Fibroblast of lung (primary cell): ENCODE measurements around the gene GTPBP3. TPM values are rescaled to one million over a fixed set of nuclear protein-coding genes. Genes with fewer than 3 reads are reported as not detected.
A peak's percentile ranks its signal among the peaks of the same experiment; 100 is the strongest.
"Not testable (repeated sequence)": the region's sequence is repeated elsewhere in the genome, so short reads cannot be mapped to it uniquely, and the experiment has no call there.

Experiments
- DNase-seq, 2 donors: peaks; one replicate each; pipeline versions ENCODE4 v3.0.0 to v3.0.0-alpha.2; 2010; ENCODE audit warnings: low read depth in 2 of 2
- H2AFZ ChIP-seq: 2 replicates; pipeline ENCODE4 v1.5.1; 2012; ENCODE audit warnings: low read length, control low read depth, inconsistent platforms
- H3K27ac ChIP-seq: 2 replicates; pipeline ENCODE4 v1.5.1; 2011; ENCODE audit warnings: low read length, control low read depth; ENCODE audit not compliant: insufficient read depth
- H3K27me3 ChIP-seq: 2 replicates; pipeline ENCODE4 v1.5.1; 2011; ENCODE audit warnings: mild to moderate bottlenecking, low read length; ENCODE audit not compliant: control insufficient read depth, insufficient read depth
- H3K36me3 ChIP-seq: 2 replicates; pipeline ENCODE4 v1.5.1; 2011; ENCODE audit warnings: low read length; ENCODE audit not compliant: control insufficient read depth, insufficient read depth
- H3K4me1 ChIP-seq: 2 replicates; pipeline ENCODE4 v1.5.1; 2011; ENCODE audit warnings: low read length; ENCODE audit not compliant: control insufficient read depth, insufficient read depth; ENCODE audit errors: extremely low read depth
- H3K4me2 ChIP-seq: 2 replicates; pipeline ENCODE4 v1.5.1; 2011; ENCODE audit warnings: low read length, control low read depth; ENCODE audit not compliant: insufficient read depth; ENCODE audit errors: extremely low read depth
- H3K4me3 ChIP-seq, 4 experiments: fragments of 200-600 bp in 1 of 4; sonication (generic) in 1 of 4; replicated peaks in 1 of 4; 2 replicates each; pipeline ENCODE4 v1.5.1; 2011 to 2016; ENCODE audit warnings: low read length in 4 of 4, low read depth in 3 of 4, mild to moderate bottlenecking in 3 of 4, control low read depth in 2 of 4, inconsistent platforms in 1 of 4, mixed read lengths in 1 of 4; ENCODE audit not compliant: insufficient read depth in 1 of 4; ENCODE audit errors: control extremely low read depth in 1 of 4
- H3K79me2 ChIP-seq: 2 replicates; pipeline ENCODE4 v1.5.1; 2012; ENCODE audit warnings: mild to moderate bottlenecking, low read length, inconsistent platforms; ENCODE audit not compliant: control insufficient read depth, insufficient read depth
- H3K9ac ChIP-seq: 2 replicates; pipeline ENCODE4 v1.5.1; 2011; ENCODE audit warnings: mild to moderate bottlenecking, low read length, control low read depth; ENCODE audit not compliant: insufficient read depth
- H3K9me3 ChIP-seq: 2 replicates; pipeline ENCODE4 v1.5.1; 2012; ENCODE audit warnings: low read depth, low read length; ENCODE audit not compliant: control insufficient read depth, insufficient read depth
- H4K20me1 ChIP-seq: 2 replicates; pipeline ENCODE4 v1.5.1; 2011; ENCODE audit warnings: low read length; ENCODE audit not compliant: control insufficient read depth, insufficient read depth; ENCODE audit errors: extremely low read depth
- EZH2 ChIP-seq: IDR thresholded peaks from 2 replicates; pipeline ENCODE4 v1.5.1; 2012; ENCODE audit warnings: low read length, control low read depth, mild to moderate bottlenecking; ENCODE audit errors: missing control alignments
- polyA plus RNA-seq, 2 donors: library from polyadenylated mRNA; depleted of rRNA in 1 of 2; stranded (reverse) in 1 of 2; unstranded in 1 of 2; fragments of >200 nt; gene quantifications; 2 replicates each; pipeline ENCODE4 v1.2.1, GENCODE V29; 2011 to 2012; ENCODE audit warnings: missing spikeins in 1 of 2
- total RNA-seq: library from RNA; depleted of rRNA; stranded (reverse); fragments of >200 nt; gene quantifications from 2 replicates; pipeline ENCODE4 v1.2.1, GENCODE V29; 2014
- TF ChIP-seq, protein P1 (sequence below), 2 donors: IDR thresholded peaks in 1 of 2; conservative IDR thresholded peaks in 1 of 2; 1 replicate in 1 of 2; 2 replicates in 1 of 2; pipeline ENCODE4 v1.5.1; 2011 to 2012; ENCODE audit warnings: low read length in 2 of 2, control low read depth in 1 of 2, inconsistent platforms in 1 of 2, low read depth in 1 of 2, mild to moderate bottlenecking in 1 of 2

GTPBP3 gene
- total and polyA plus RNA-seq, 2 donors (not counting 1 experiment from before 2014, with no cell fraction given): 3.7 to 11.1 TPM

DNA sequence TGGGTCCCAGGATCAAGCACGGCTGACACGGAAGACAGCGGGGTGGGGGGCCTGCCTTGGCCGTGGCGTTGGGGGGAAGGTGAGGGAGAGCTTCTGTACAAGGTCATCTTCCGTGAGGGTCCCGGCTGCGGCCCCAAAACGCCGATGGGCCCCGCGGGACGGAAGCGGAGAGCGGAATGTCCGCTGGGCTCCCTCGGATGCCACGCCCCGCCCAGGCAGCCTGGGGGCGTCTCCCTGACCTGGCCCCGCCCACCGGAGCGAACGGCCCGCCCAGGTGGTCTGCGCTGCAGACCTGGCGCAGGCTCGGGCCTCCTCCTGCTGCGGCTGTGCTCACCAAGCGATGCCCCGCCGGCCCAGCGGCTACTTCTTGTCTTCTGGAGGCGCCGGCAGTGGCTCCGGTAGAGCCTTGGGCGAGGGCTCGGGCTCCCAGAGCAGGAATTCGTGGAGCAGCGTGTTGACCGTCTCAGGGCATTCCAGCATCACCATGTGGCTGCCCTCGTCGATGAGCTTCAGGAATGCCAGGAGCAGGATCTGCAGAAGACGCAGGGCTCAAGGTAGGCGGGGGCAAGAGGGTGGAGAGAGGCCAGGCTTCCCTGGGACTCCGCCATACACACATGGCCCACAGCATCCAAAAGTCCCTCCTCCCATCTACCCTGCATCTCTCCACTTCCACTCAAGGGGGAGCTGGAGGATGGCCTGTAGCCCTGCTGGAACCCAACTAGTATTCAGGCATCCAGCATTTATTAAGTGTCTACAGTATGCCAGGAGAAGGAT lies 44.9 kb upstream of the GTPBP3 start:
- peak overlapping the region; percentile 51 to 69 (median 58) for H3K4me3 ChIP-seq
- TF ChIP-seq, protein P1, sequence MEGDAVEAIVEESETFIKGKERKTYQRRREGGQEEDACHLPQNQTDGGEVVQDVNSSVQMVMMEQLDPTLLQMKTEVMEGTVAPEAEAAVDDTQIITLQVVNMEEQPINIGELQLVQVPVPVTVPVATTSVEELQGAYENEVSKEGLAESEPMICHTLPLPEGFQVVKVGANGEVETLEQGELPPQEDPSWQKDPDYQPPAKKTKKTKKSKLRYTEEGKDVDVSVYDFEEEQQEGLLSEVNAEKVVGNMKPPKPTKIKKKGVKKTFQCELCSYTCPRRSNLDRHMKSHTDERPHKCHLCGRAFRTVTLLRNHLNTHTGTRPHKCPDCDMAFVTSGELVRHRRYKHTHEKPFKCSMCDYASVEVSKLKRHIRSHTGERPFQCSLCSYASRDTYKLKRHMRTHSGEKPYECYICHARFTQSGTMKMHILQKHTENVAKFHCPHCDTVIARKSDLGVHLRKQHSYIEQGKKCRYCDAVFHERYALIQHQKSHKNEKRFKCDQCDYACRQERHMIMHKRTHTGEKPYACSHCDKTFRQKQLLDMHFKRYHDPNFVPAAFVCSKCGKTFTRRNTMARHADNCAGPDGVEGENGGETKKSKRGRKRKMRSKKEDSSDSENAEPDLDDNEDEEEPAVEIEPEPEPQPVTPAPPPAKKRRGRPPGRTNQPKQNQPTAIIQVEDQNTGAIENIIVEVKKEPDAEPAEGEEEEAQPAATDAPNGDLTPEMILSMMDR (conservative IDR thresholded peaks at IDR 0.05 in 1 of 2, IDR thresholded peaks at IDR 0.05 in 1 of 2; ENCODE audit: low read depth in 1 of 2, low read length in 2 of 2): peak; percentile 83 to 89
- TF ChIP-seq EZH2: no peak
- H3K36me3 ChIP-seq: peaks cover 1% of the 10 kb centered on the region
- H3K4me2 ChIP-seq: peak overlapping the region; percentile 77
- peak overlapping the region; percentile 46 for H3K27ac ChIP-seq
- H3K9me3 ChIP-seq: no peaks in the 10 kb centered on the region
- peak overlapping the region; percentile 95 for H2AFZ ChIP-seq
- DNase-seq: peak; percentile 79 to 89
- H4K20me1 ChIP-seq: no peaks in the 10 kb centered on the region
- H3K4me1 ChIP-seq: peaks cover 2% of the 10 kb centered on the region
- peak overlapping the region; percentile 48 for H3K9ac ChIP-seq
- H3K79me2 ChIP-seq: no peaks in the 10 kb centered on the region
- no peaks in the 10 kb centered on the region for H3K27me3 ChIP-seq

DNA sequence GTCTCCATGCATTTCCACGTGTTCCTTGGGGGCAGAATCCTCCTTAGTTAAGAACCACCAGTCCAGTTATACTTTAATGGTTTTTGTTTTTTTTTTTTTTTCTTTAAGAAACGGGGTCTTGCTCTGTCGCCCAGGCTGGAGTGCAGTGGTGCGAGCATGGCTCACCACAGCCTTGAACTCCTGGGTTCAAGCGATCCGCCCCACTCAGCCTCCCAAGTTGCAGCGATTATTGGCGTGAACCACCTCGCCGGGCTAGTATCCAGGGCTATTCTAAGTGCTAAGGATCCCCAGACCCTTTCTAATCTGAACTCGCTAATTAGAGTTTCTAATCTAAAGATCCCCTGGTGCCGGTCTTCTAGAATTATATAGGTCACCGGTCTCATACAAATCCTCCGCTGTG lies 43.7 kb upstream of the GTPBP3 start:
- H4K20me1 ChIP-seq: no peaks in the 10 kb centered on the region
- no peaks in the 10 kb centered on the region for H3K79me2 ChIP-seq
- no peaks in the 10 kb centered on the region for H3K27me3 ChIP-seq
- H3K4me1 ChIP-seq: peaks cover 2% of the 10 kb centered on the region
- H3K27ac ChIP-seq: no peak overlapping the region
- H3K4me3 ChIP-seq: no peak overlapping the region
- H3K36me3 ChIP-seq: peaks cover 1% of the 10 kb centered on the region
- no peak for DNase-seq
- H2AFZ ChIP-seq: no peak overlapping the region
- H3K4me2 ChIP-seq: no peak overlapping the region
- H3K9me3 ChIP-seq: no peaks in the 10 kb centered on the region
- TF ChIP-seq EZH2: no peak
- TF ChIP-seq, protein P1 (conservative IDR thresholded peaks at IDR 0.05 in 1 of 2, IDR thresholded peaks at IDR 0.05 in 1 of 2; ENCODE audit: low read depth in 1 of 2, low read length in 2 of 2): no peak
- no peak overlapping the region for H3K9ac ChIP-seq

DNA sequence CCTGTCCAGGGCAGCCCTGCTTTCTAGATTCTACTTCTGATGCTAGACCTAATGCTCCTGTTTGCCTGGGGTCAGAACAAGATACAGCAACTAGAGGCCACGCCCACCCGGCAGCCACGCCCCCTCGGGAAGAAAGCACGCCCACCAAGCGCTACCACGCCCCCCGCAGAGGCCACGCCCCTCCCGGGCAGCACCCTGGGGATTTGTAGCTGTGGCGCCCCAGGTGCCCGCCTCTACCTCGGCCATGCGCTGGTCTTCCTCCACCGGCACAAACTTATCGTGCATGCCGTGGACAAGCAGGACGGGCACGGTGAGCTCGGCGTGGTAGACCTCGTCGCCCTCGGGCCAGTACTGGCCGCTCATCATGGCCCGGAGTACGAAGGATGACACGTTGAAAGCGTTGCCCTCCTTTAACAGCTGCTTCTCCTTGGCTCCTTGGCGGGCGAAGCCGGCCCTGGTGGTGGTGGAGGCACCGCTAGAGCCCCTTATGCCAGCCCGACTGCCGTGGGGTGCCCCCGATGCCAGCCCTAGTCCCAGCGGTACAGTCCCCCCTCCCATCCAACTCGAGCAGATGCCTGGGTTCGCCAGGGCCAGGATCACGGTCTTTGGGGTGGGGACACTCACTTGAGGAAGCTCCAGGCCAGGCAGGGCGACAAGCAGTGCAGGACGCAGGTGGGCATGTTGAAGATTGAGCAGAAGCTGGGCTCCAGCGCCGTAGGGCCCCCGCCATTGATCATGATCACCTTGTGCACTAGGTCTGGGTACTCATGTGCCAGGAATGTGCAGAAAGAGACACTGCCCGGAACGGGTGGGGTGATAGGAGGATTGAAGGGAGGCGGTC lies 43.1 kb upstream of the GTPBP3 start:
- Histone ChIP-seq H3K4me3 (no peak overlapping the region), H4K20me1 (no peaks in the 10 kb centered on the region), H3K9ac (no peak overlapping the region), H3K4me2 (no peak overlapping the region), H3K27ac (no peak overlapping the region), H3K36me3 (peaks cover 1% of the 10 kb centered on the region), H3K79me2 (no peaks in the 10 kb centered on the region), H3K9me3 (no peaks in the 10 kb centered on the region), H3K4me1 (peaks cover 2% of the 10 kb centered on the region), H2AFZ (no peak overlapping the region), H3K27me3 (no peaks in the 10 kb centered on the region)
- TF ChIP-seq EZH2: no peak
- TF ChIP-seq, protein P1 (conservative IDR thresholded peaks at IDR 0.05 in 1 of 2, IDR thresholded peaks at IDR 0.05 in 1 of 2; ENCODE audit: low read depth in 1 of 2, low read length in 2 of 2): no peak
- DNase-seq: no peak

DNA sequence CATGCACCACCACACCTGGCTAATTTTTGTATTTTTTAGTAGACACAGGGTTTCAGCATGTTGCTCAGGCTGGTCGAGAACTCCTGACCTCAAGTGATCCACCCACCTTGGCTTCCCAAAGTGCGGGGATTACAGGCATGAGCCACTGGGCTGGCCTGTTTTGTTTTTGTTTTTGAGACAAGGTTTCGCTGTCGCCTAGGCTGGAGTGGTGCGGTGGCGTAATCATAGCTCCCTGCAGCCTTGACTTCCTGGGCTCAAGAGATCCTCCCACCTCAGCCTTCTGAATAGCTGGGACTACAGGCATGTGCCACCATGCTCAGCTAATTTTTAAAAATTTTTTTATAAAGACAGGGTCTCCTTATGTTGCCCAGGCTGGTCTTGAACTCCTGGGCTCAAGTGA lies 41.8 kb upstream of the GTPBP3 start:
- not testable (repeated sequence) for H3K27me3 ChIP-seq, H3K36me3 ChIP-seq, H3K4me2 ChIP-seq, H4K20me1 ChIP-seq, H3K79me2 ChIP-seq, H3K27ac ChIP-seq, H3K4me1 ChIP-seq, H3K9ac ChIP-seq, H2AFZ ChIP-seq, DNase-seq, H3K4me3 ChIP-seq, H3K9me3 ChIP-seq
